ENCODE results near the gene SLC7A14. TPM values are rescaled to one million over a fixed set of nuclear protein-coding genes. Genes with fewer than 3 reads are reported as not detected.

Gene SLC7A14
- total RNA-seq, 1 experiment from 2014 or later = not detected

- ATAC-seq (no peak), DNase-seq (no peak)
- intact Hi-C loops (cut with micrococcal nuclease) = no loop called here
- Histone ChIP-seq H2AFZ (ENCODE audit: low read length) (no peak overlapping the region), H3K79me2 (ENCODE audit: low read length) (no peaks in the 10 kb centered on the region), H3K27me3 (ENCODE audit: low read length) (no peaks in the 10 kb centered on the region), H3K27ac (ENCODE audit: low read length) (no peak overlapping the region), H3K9me3 (ENCODE audit: low read length) (no peaks in the 10 kb centered on the region), H3K9me2 (replicated peaks; ENCODE audit: low read length) (no peaks in the 10 kb centered on the region), H3F3A (ENCODE audit: low read length, unreplicated experiment) (no peaks in the 10 kb centered on the region), H3K4me1 (ENCODE audit: insufficient read depth, low read length) (no peaks in the 10 kb centered on the region), H3K36me3 (ENCODE audit: low read depth, low read length) (no peaks in the 10 kb centered on the region), H3K9ac (ENCODE audit: low read length) (no peak overlapping the region), H4K20me1 (ENCODE audit: low read length) (no peaks in the 10 kb centered on the region), H3K4me2 (ENCODE audit: low read length) (no peak overlapping the region), H3K4me3 (ENCODE audit: low read length) (no peak overlapping the region)
- TF ChIP-seq EZH2phosphoT487 (IDR thresholded peaks at IDR 0.05; ENCODE audit: borderline replicate concordance, low read length) (no peak), CTCF (conservative IDR thresholded peaks at IDR 0.05; ENCODE audit: low read depth, low read length) (no peak), EZH2 (IDR thresholded peaks at IDR 0.05; ENCODE audit: low read length, unreplicated experiment) (no peak)
- CTCF ChIA-PET = no interaction called here
- POLR2A ChIA-PET (ENCODE audit: unreplicated experiment) = no interaction called here
- no TSS peak for BruUV-seq (replicated peaks)
Observed at GRCh38 chr3:170551252-170551651, 34.6 kb downstream of the SLC7A14 start.

GRCh38 chr3:170542704-170543103 is 43.2 kb downstream of the SLC7A14 start:
- intact Hi-C loops (cut with micrococcal nuclease) = no loop called here
- Histone ChIP-seq H2AFZ (ENCODE audit: low read length) (no peak overlapping the region), H3K27me3 (ENCODE audit: low read length) (no peaks in the 10 kb centered on the region), H3F3A (ENCODE audit: low read length, unreplicated experiment) (no peaks in the 10 kb centered on the region), H3K9ac (ENCODE audit: low read length) (no peak overlapping the region), H3K9me2 (replicated peaks; ENCODE audit: low read length) (no peaks in the 10 kb centered on the region), H3K4me3 (ENCODE audit: low read length) (no peak overlapping the region), H3K4me2 (ENCODE audit: low read length) (no peak overlapping the region), H3K4me1 (ENCODE audit: insufficient read depth, low read length) (peaks cover 5% of the 10 kb centered on the region; the same call in 1 of the 2 replicates), H4K20me1 (ENCODE audit: low read length) (no peaks in the 10 kb centered on the region), H3K9me3 (ENCODE audit: low read length) (no peaks in the 10 kb centered on the region), H3K36me3 (ENCODE audit: low read depth, low read length) (no peaks in the 10 kb centered on the region), H3K27ac (ENCODE audit: low read length) (no peak overlapping the region), H3K79me2 (ENCODE audit: low read length) (no peaks in the 10 kb centered on the region)
- ChIA-PET POLR2A (ENCODE audit: unreplicated experiment) (no interaction called here), CTCF (no interaction called here)
- DNase-seq (peak; percentile 23), ATAC-seq (no peak)
- BruUV-seq (replicated peaks) = no TSS peak
- TF ChIP-seq CTCF (conservative IDR thresholded peaks at IDR 0.05; ENCODE audit: low read depth, low read length) = no peak
- TF ChIP-seq EZH2 (IDR thresholded peaks at IDR 0.05; ENCODE audit: low read length, unreplicated experiment) = no peak
- TF ChIP-seq EZH2phosphoT487 (IDR thresholded peaks at IDR 0.05; ENCODE audit: borderline replicate concordance, low read length) = no peak

- no TSS peak for BruUV-seq (replicated peaks)
- ATAC-seq (peak; percentile 71), DNase-seq (peak; percentile 15)
- H3K27me3 ChIP-seq (ENCODE audit: low read length) = no peaks in the 10 kb centered on the region
- H3K9me2 ChIP-seq (replicated peaks; ENCODE audit: low read length) = no peaks in the 10 kb centered on the region
- no peak overlapping the region for H3K9ac ChIP-seq (ENCODE audit: low read length)
- no peaks in the 10 kb centered on the region for H4K20me1 ChIP-seq (ENCODE audit: low read length)
- H3K36me3 ChIP-seq (ENCODE audit: low read depth, low read length) = no peaks in the 10 kb centered on the region
- no peak overlapping the region for H2AFZ ChIP-seq (ENCODE audit: low read length)
- intact Hi-C loops (cut with micrococcal nuclease) = no loop called here
- no peak overlapping the region for H3K4me2 ChIP-seq (ENCODE audit: low read length)
- H3K9me3 ChIP-seq (ENCODE audit: low read length) = no peaks in the 10 kb centered on the region
- no peaks in the 10 kb centered on the region for H3F3A ChIP-seq (ENCODE audit: low read length, unreplicated experiment)
- H3K4me1 ChIP-seq (ENCODE audit: insufficient read depth, low read length) = peaks cover 21% of the 10 kb centered on the region; the same call in 1 of the 2 replicates
- ChIA-PET CTCF (no interaction called here), POLR2A (ENCODE audit: unreplicated experiment) (no interaction called here)
- H3K79me2 ChIP-seq (ENCODE audit: low read length) = no peaks in the 10 kb centered on the region
- H3K4me3 ChIP-seq (ENCODE audit: low read length) = no peak overlapping the region
- no peak for TF ChIP-seq EZH2phosphoT487 (IDR thresholded peaks at IDR 0.05; ENCODE audit: borderline replicate concordance, low read length)
- TF ChIP-seq EZH2 (IDR thresholded peaks at IDR 0.05; ENCODE audit: low read length, unreplicated experiment) = no peak
- no peak overlapping the region for H3K27ac ChIP-seq (ENCODE audit: low read length)
Observed at GRCh38 chr3:170539897-170540296, 46.0 kb downstream of the SLC7A14 start.

Data from PC-3 (cell line).